H1 (cell line): Measurements from ENCODE around the gene MSL3B.

Experiments used
- CTCF ChIA-PET: fragments of 300-600 bp; sonication (Branson Sonifier 250); formaldehyde crosslinking; loops from one replicate; lab custom pipeline; 2021; ENCODE audit not compliant: partially characterized antibody; lab: Charles Lee
- POLR2A ChIA-PET: fragments of 300-600 bp; sonication (Branson Sonifier 250); formaldehyde crosslinking; loops from one replicate; lab custom pipeline; 2021; ENCODE audit warnings: inconsistent platforms; ENCODE audit not compliant: partially characterized antibody; lab: Charles Lee
- DNase-seq, 2 experiments: peaks; one replicate each; pipeline versions ENCODE4 v3.0.0 to v3.0.0-alpha.2; 2010 to 2022; ENCODE audit warnings: low spot score in 2 of 2, low read depth in 1 of 2, mixed read lengths in 1 of 2
- FAIRE-seq: peaks from 2 replicates; lab custom pipeline; 2011; peaks lifted over from hg19 to GRCh38; lab: Jason Lieb, UNC
- H2AFZ ChIP-seq: 2 replicates; pipeline ENCODE4 v1.8.1; 2012; ENCODE audit warnings: low read length, inconsistent platforms
- H2AK5ac ChIP-seq: 2 replicates; pipeline ENCODE4 v1.6.1; 2013; ENCODE audit warnings: low read depth, low read length
- H2BK120ac ChIP-seq: replicated peaks from 2 replicates; pipeline ENCODE3; 2013; ENCODE audit warnings: low read depth, low read length, inconsistent platforms
- H2BK12ac ChIP-seq: 2 replicates; pipeline ENCODE4 v1.6.1; 2013; ENCODE audit warnings: low read depth, low read length
- H2BK15ac ChIP-seq: 2 replicates; pipeline ENCODE4 v1.6.1; 2013; ENCODE audit warnings: low read length
- H2BK20ac ChIP-seq: 2 replicates; pipeline ENCODE4 v1.6.1; 2013; ENCODE audit warnings: low read length
- H2BK5ac ChIP-seq: 2 replicates; pipeline ENCODE4 v1.6.1; 2013; ENCODE audit warnings: low read depth, low read length
- H3K14ac ChIP-seq: 2 replicates; pipeline ENCODE4 v1.6.1; 2013; ENCODE audit warnings: inconsistent platforms; ENCODE audit not compliant: insufficient read length
- H3K18ac ChIP-seq: 2 replicates; pipeline ENCODE4 v1.6.1; 2013; ENCODE audit warnings: low read length; ENCODE audit errors: extremely low read depth
- H3K23ac ChIP-seq: 2 replicates; pipeline ENCODE4 v1.6.1; 2013; ENCODE audit warnings: inconsistent platforms; ENCODE audit not compliant: insufficient read length
- H3K23me2 ChIP-seq: 2 replicates; pipeline ENCODE4 v1.6.1; 2013; ENCODE audit warnings: low read depth, low read length
- H3K27ac ChIP-seq: 2 replicates; pipeline ENCODE4 v1.6.1; 2011; ENCODE audit warnings: low read depth, low read length, inconsistent platforms
- H3K27me3 ChIP-seq, 4 experiments: replicated peaks in 1 of 4; 1 replicate in 1 of 4; 2 replicates in 3 of 4; pipeline versions ENCODE4 v1.6.1 to v1.8.1; 2011 to 2013; ENCODE audit warnings: low read length in 3 of 4, mild to moderate bottlenecking in 3 of 4, inconsistent platforms in 2 of 4, mixed read lengths in 2 of 4, moderate library complexity in 1 of 4; ENCODE audit not compliant: control insufficient read depth in 3 of 4, insufficient read depth in 3 of 4; ENCODE audit errors: extremely low read depth in 1 of 4
- H3K36me3 ChIP-seq, 4 experiments: 2 replicates each; pipeline versions ENCODE4 v1.6.1 to v1.8.1; 2011 to 2013; ENCODE audit warnings: mild to moderate bottlenecking in 4 of 4, low read length in 3 of 4, moderate library complexity in 2 of 4, control low read depth in 1 of 4, inconsistent platforms in 1 of 4; ENCODE audit not compliant: insufficient read depth in 4 of 4, control insufficient read depth in 2 of 4
- H3K4ac ChIP-seq: replicated peaks from 2 replicates; pipeline ENCODE3; 2013; ENCODE audit warnings: low read length, low read depth, mixed read lengths, inconsistent platforms; ENCODE audit not compliant: insufficient read length
- H3K4me1 ChIP-seq, 4 experiments: replicated peaks in 1 of 4; 1 replicate in 1 of 4; 2 replicates in 3 of 4; pipeline versions ENCODE4 v1.6.1 to v1.8.1; 2011 to 2013; ENCODE audit warnings: low read length in 3 of 4, inconsistent platforms in 2 of 4, mixed read lengths in 1 of 4; ENCODE audit not compliant: insufficient read depth in 4 of 4, control insufficient read depth in 3 of 4
- H3K4me2 ChIP-seq, 2 experiments: 2 replicates each; pipeline versions ENCODE4 v1.6.1 to v1.8.1; 2011 to 2013; ENCODE audit warnings: low read depth in 2 of 2, low read length in 2 of 2, control low read depth in 1 of 2, inconsistent platforms in 1 of 2, mild to moderate bottlenecking in 1 of 2; ENCODE audit not compliant: insufficient read depth in 1 of 2
- H3K4me3 ChIP-seq, 4 experiments: fragments of 200-600, 300-600 bp in 1 of 4; sonication (generic), shearing (Covaris generic), sonication (Bioruptor Twin) in 1 of 4; 2 replicates each; pipeline versions ENCODE4 v1.5.1 to v1.8.1; 2011 to 2016; ENCODE audit warnings: low read length in 4 of 4, low read depth in 3 of 4, control low read depth in 2 of 4, inconsistent platforms in 2 of 4, mild to moderate bottlenecking in 2 of 4, mixed read lengths in 1 of 4, moderate library complexity in 1 of 4; ENCODE audit not compliant: insufficient read depth in 2 of 4; ENCODE audit errors: extremely low read depth in 1 of 4
- H3K56ac ChIP-seq: replicated peaks from 2 replicates; pipeline ENCODE3; 2013; ENCODE audit warnings: low read depth, mild to moderate bottlenecking, mixed read lengths, low read length, inconsistent platforms; ENCODE audit not compliant: insufficient read length
- H3K79me1 ChIP-seq: 2 replicates; pipeline ENCODE4 v1.6.1; 2013; ENCODE audit warnings: low read depth, low read length, control low read depth
- H3K79me2 ChIP-seq, 2 experiments: 2 replicates each; pipeline versions ENCODE4 v1.6.1 to v1.8.1; 2012 to 2013; ENCODE audit warnings: low read length in 2 of 2, mild to moderate bottlenecking in 2 of 2, inconsistent platforms in 1 of 2; ENCODE audit not compliant: insufficient read depth in 2 of 2, control insufficient read depth in 1 of 2
- H3K9ac ChIP-seq, 4 experiments: replicated peaks in 1 of 4; 1 replicate in 1 of 4; 2 replicates in 3 of 4; pipeline versions ENCODE4 v1.6.1 to v1.8.1; 2011 to 2013; ENCODE audit warnings: low read depth in 3 of 4, low read length in 3 of 4, control low read depth in 2 of 4, mild to moderate bottlenecking in 2 of 4, moderate library complexity in 2 of 4, inconsistent platforms in 1 of 4; ENCODE audit errors: extremely low read depth in 1 of 4
- H3K9me3 ChIP-seq, 2 experiments: 2 replicates each; pipeline versions ENCODE4 v1.6.1 to v1.8.1; 2012 to 2013; ENCODE audit warnings: mild to moderate bottlenecking in 2 of 2, moderate library complexity in 2 of 2, control low read depth in 1 of 2, inconsistent platforms in 1 of 2, low read depth in 1 of 2, low read length in 1 of 2, mixed read lengths in 1 of 2; ENCODE audit not compliant: insufficient read depth in 2 of 2
- H4K20me1 ChIP-seq, 2 experiments: replicated peaks in 1 of 2; 2 replicates each; pipeline versions ENCODE3 to v1.8.1; 2011 to 2013; ENCODE audit warnings: inconsistent platforms in 2 of 2, low read length in 2 of 2, mild to moderate bottlenecking in 1 of 2; ENCODE audit not compliant: insufficient read depth in 2 of 2, control insufficient read depth in 1 of 2
- H4K5ac ChIP-seq: 2 replicates; pipeline ENCODE4 v1.6.1; 2013; ENCODE audit warnings: low read length, low read depth, mixed read lengths, inconsistent platforms; ENCODE audit not compliant: insufficient read length
- H4K8ac ChIP-seq: 2 replicates; pipeline ENCODE4 v1.8.0; 2013; ENCODE audit warnings: mild to moderate bottlenecking, moderate library complexity, low read length, inconsistent platforms; ENCODE audit not compliant: insufficient read depth; ENCODE audit errors: extremely low read depth
- H4K91ac ChIP-seq: replicated peaks from 2 replicates; pipeline ENCODE3; 2013; ENCODE audit warnings: low read length, mixed read lengths, inconsistent platforms; ENCODE audit not compliant: insufficient read length
- ASH2L ChIP-seq: fragments of 200-600, 300-600 bp; sonication (generic); IDR thresholded peaks from one replicate; pipeline ENCODE4 v1.7.1; 2017; ENCODE audit warnings: low read length
- BRCA1 ChIP-seq: IDR thresholded peaks from 2 replicates; pipeline ENCODE4 v1.6.1; 2012; ENCODE audit warnings: low read depth, low read length, improper control_type of control experiment
- CBX5 ChIP-seq: fragments of 300-800, 300-1000 bp; sonication (generic); IDR thresholded peaks from 2 replicates; pipeline ENCODE4 v1.7.1; 2016; ENCODE audit warnings: antibody characterized with exemption, low read length, low read depth
- CEBPB ChIP-seq: IDR thresholded peaks from 2 replicates; pipeline ENCODE4 v1.6.1; 2012; ENCODE audit warnings: low read depth, low read length
- CHD2 ChIP-seq: IDR thresholded peaks from 2 replicates; pipeline ENCODE4 v1.6.1; 2012; ENCODE audit warnings: low read length, improper control_type of control experiment
- JUN ChIP-seq: IDR thresholded peaks from 2 replicates; pipeline ENCODE4 v1.6.1; 2011; ENCODE audit warnings: low read depth, mild to moderate bottlenecking, improper control_type of control experiment, low read length
- MAX ChIP-seq: IDR thresholded peaks from 2 replicates; pipeline ENCODE4 v1.6.1; 2012; ENCODE audit warnings: inconsistent platforms
- NRF1 ChIP-seq: IDR thresholded peaks from 2 replicates; pipeline ENCODE4 v1.6.1; 2011; ENCODE audit warnings: mild to moderate bottlenecking, low read depth, low read length, improper control_type of control experiment
- PHF8 ChIP-seq: fragments of 200-600 bp; sonication (generic); conservative IDR thresholded peaks from 2 replicates; pipeline ENCODE4 v1.7.1; 2012; ENCODE audit warnings: low read depth, mild to moderate bottlenecking, inconsistent platforms, low read length, moderate library complexity
- RBBP5 ChIP-seq: IDR thresholded peaks from 2 replicates; pipeline ENCODE4 v1.7.1; 2012; ENCODE audit warnings: low read depth, mild to moderate bottlenecking, inconsistent platforms, low read length, moderate library complexity, borderline replicate concordance
- RFX5 ChIP-seq: IDR thresholded peaks from 2 replicates; pipeline ENCODE4 v1.6.1; 2011; ENCODE audit warnings: low read depth, low read length, improper control_type of control experiment, borderline replicate concordance
- SP2 ChIP-seq: IDR thresholded peaks from 2 replicates; pipeline ENCODE4 v1.6.1; 2012; ENCODE audit warnings: mild to moderate bottlenecking, low read length, inconsistent platforms
- SRF ChIP-seq: IDR thresholded peaks from 2 replicates; pipeline ENCODE4 v1.6.1; 2011; ENCODE audit warnings: mild to moderate bottlenecking, low read depth, low read length, moderate library complexity
- SUZ12 ChIP-seq: fragments of 200-600 bp; sonication (generic); IDR thresholded peaks from 2 replicates; pipeline ENCODE4 v1.6.1; 2012; ENCODE audit warnings: mild to moderate bottlenecking, inconsistent platforms, low read length, moderate library complexity, mixed read lengths
- WGBS, 2 experiments: shearing (Covaris generic) in 1 of 2; methylation state at CpG; one replicate each; pipeline versions ENCODE4 v1.1.6 to v1.1.7; 2013 to 2015; ENCODE audit warnings: low lambda C conversion rate in 2 of 2, mixed read lengths in 2 of 2, inconsistent platforms in 1 of 2, low coverage in 1 of 2, missing lambda C conversion rate in 1 of 2; ENCODE audit not compliant: insufficient replicate concordance in 2 of 2, insufficient coverage in 1 of 2, insufficient read length in 1 of 2; ENCODE audit errors: extremely low coverage in 1 of 2, missing lambda C conversion rate in 1 of 2; 5-methylcytosine and 5-hydroxymethylcytosine counted together
- TF ChIP-seq, protein P1 (sequence below): IDR thresholded peaks from 2 replicates; pipeline ENCODE4 v1.6.1; 2012; ENCODE audit warnings: inconsistent platforms

The MSL3B gene

DNA sequence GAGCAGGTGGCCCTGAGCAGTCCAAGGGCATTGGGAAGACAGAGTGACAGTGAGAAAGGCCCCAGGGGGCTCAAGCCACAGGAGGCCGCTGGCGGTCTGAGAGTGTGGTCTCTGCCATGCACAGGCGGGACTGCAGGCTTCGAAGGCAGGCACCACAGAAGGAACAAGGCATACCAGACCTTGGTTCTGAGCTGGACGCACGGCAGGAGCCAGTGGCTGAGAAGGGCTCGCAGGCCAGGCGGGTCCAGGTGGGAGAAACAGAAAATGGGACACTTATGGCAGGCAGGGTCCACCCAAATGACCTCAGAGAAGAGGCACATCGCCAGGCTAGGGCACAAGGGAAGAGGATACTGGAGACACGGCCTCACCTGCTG, 28.8 kb downstream of the MSL3B start:
- H3K18ac ChIP-seq: no peak overlapping the region
- no peak overlapping the region; the same call in 1 of the 2 replicates for H3K27ac ChIP-seq
- H3K27me3 ChIP-seq: no peaks in the 10 kb centered on the region
- H2BK12ac ChIP-seq: no peak overlapping the region
- no peak overlapping the region for H2AFZ ChIP-seq
- ChIA-PET CTCF (no interaction called here), POLR2A (interaction anchor here (0.8 to 1.4 kb wide), 2 partner anchors 10 to 12 kb away, joined by 3 read pairs; no protein-coding TSS in a partner anchor)
- peaks cover 7% of the 10 kb centered on the region; the same call in 1 of the 2 replicates for H3K79me1 ChIP-seq
- H3K4me3 ChIP-seq: no peak overlapping the region
- WGBS, 2 experiments: 97% methylated on average over 10 of the region's 10 CpGs; no CpG with 5 or more reads in 1 of the 2 experiments
- H2BK5ac ChIP-seq: 0 out of 2 replicates have a peak overlapping the region, but pooled peaks have one; percentile 9
- H2BK120ac ChIP-seq: no peak overlapping the region
- H3K23ac ChIP-seq: no peak overlapping the region
- peaks cover 52 to 95% (median 82%) of the 10 kb centered on the region in 4 experiments for H3K36me3 ChIP-seq
- H4K8ac ChIP-seq: no peak overlapping the region; the same call in none of the 2 replicates
- H3K79me2 ChIP-seq: peaks cover 3 to 70% of the 10 kb centered on the region in 2 experiments; a peak in 3 of 4 replicates
- FAIRE-seq: no peak
- no peak overlapping the region for H3K4me2 ChIP-seq
- H2BK15ac ChIP-seq: no peak overlapping the region
- H4K20me1 ChIP-seq: peaks cover 28 to 32% of the 10 kb centered on the region in 2 experiments
- H3K4ac ChIP-seq: no peak overlapping the region
- no peak overlapping the region for H4K5ac ChIP-seq
- no peaks in the 10 kb centered on the region for H3K23me2 ChIP-seq
- H3K9ac ChIP-seq: peak overlapping the region in 1 of 4 experiments; percentile 4; a peak in 2 of 7 replicates
- no peaks in the 10 kb centered on the region for H3K4me1 ChIP-seq
- DNase-seq: peak in 1 of 2 experiments; percentile 39
- TF ChIP-seq ASH2L (no peak), PHF8 (no peak), SRF (no peak), CHD2 (no peak), BRCA1 (no peak), RFX5 (no peak), NRF1 (no peak), SUZ12 (no peak), CEBPB (no peak), SP2 (no peak), MAX (no peak), CBX5 (no peak), JUN (no peak), RBBP5 (no peak)
- TF ChIP-seq, protein P1, sequence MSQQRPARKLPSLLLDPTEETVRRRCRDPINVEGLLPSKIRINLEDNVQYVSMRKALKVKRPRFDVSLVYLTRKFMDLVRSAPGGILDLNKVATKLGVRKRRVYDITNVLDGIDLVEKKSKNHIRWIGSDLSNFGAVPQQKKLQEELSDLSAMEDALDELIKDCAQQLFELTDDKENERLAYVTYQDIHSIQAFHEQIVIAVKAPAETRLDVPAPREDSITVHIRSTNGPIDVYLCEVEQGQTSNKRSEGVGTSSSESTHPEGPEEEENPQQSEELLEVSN: no peak
- no peak overlapping the region for H4K91ac ChIP-seq
- no peak overlapping the region for H2BK20ac ChIP-seq
- H3K56ac ChIP-seq: no peak overlapping the region
- H3K9me3 ChIP-seq: no peaks in the 10 kb centered on the region
- H3K14ac ChIP-seq: no peak overlapping the region
- H2AK5ac ChIP-seq: no peak overlapping the region
